ENCODE measurements around the gene KRT81. TPM values are rescaled to one million over a fixed set of nuclear protein-coding genes. Genes with fewer than 3 reads are reported as not detected.

KRT81 gene
- total RNA-seq, 1 donor from 2014 or later = 1.2 TPM

- Histone ChIP-seq H3K27ac (ENCODE audit: low read depth, low read length) (no peak overlapping the region), H3K36me3 (ENCODE audit: insufficient read depth, low read length) (no peaks in the 10 kb centered on the region), H3K4me3 (ENCODE audit: insufficient read depth, low read depth, low read length) (no peak overlapping the region), H4K20me1 (ENCODE audit: insufficient read depth, low read length) (no peaks in the 10 kb centered on the region), H2AFZ (ENCODE audit: low read depth, low read length) (no peak overlapping the region), H3K4me2 (ENCODE audit: low read length) (no peak overlapping the region), H3K4me1 (ENCODE audit: insufficient read depth, low read length) (no peaks in the 10 kb centered on the region), H3K9me3 (ENCODE audit: insufficient read depth, low read depth, low read length) (no peaks in the 10 kb centered on the region), H3K27me3 (ENCODE audit: insufficient read depth, low read length) (peaks cover 21% of the 10 kb centered on the region), H3K9ac (ENCODE audit: low read length) (no peak overlapping the region), H3K79me2 (ENCODE audit: insufficient read depth, low read length) (no peaks in the 10 kb centered on the region)
- Mint-ChIP-seq H3K27ac (ENCODE audit: unreplicated experiment) (no peak overlapping the region), H3K9me3 (ENCODE audit: unreplicated experiment) (peaks cover 1% of the 10 kb centered on the region), H3K4me1 (ENCODE audit: low read depth, unreplicated experiment) (no peaks in the 10 kb centered on the region), H3K27me3 (ENCODE audit: low read depth, unreplicated experiment) (peaks cover 57% of the 10 kb centered on the region), H3K36me3 (ENCODE audit: low read depth, unreplicated experiment) (no peaks in the 10 kb centered on the region), H3K4me3 (ENCODE audit: unreplicated experiment) (no peak overlapping the region)
- FAIRE-seq (peak; percentile 92), DNase-seq (ENCODE audit: low read depth) (peak; percentile 80)
- TF ChIP-seq CTCF (IDR thresholded peaks at IDR 0.05; ENCODE audit: insufficient read depth, low read depth, low read length) (peak; percentile 96), EZH2 (IDR thresholded peaks at IDR 0.05; ENCODE audit: insufficient read depth, low read length) (no peak)
These were observed 35.9 kb upstream of the KRT81 start for GRCh38 chr12:52327052-52327829.

DNA sequence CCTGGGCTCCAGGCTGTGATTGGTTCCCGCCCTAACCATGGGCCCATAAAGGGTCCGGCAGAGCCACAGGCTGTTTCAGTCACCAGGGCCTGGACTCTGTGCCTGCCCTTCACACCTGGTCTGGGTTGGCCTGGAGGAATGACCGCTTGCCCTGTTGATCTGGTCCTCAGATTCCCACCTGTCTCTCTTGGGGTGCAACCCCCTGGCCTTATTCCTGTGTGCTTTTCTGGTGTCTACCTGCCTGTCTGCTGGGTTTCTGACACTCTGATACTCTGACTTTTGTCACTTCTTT, 32.8 kb upstream of the KRT81 start:
- FAIRE-seq (no peak), DNase-seq (ENCODE audit: low read depth) (no peak)
- no peaks in the 10 kb centered on the region for H3K4me1 Mint-ChIP-seq (ENCODE audit: low read depth, unreplicated experiment)
- H2AFZ ChIP-seq (ENCODE audit: low read depth, low read length) = no peak overlapping the region
- H3K27ac Mint-ChIP-seq (ENCODE audit: unreplicated experiment) = no peak overlapping the region
- H3K4me1 ChIP-seq (ENCODE audit: insufficient read depth, low read length) = no peaks in the 10 kb centered on the region
- H3K27ac ChIP-seq (ENCODE audit: low read depth, low read length) = no peak overlapping the region
- TF ChIP-seq CTCF (IDR thresholded peaks at IDR 0.05; ENCODE audit: insufficient read depth, low read depth, low read length) = no peak
- TF ChIP-seq EZH2 (IDR thresholded peaks at IDR 0.05; ENCODE audit: insufficient read depth, low read length) = no peak
- no peaks in the 10 kb centered on the region for H3K79me2 ChIP-seq (ENCODE audit: insufficient read depth, low read length)
- no peak overlapping the region for H3K9ac ChIP-seq (ENCODE audit: low read length)
- H3K36me3 Mint-ChIP-seq (ENCODE audit: low read depth, unreplicated experiment) = peaks cover 2% of the 10 kb centered on the region
- H3K9me3 ChIP-seq (ENCODE audit: insufficient read depth, low read depth, low read length) = no peaks in the 10 kb centered on the region
- peaks cover 1% of the 10 kb centered on the region for H3K9me3 Mint-ChIP-seq (ENCODE audit: unreplicated experiment)
- peaks cover 59% of the 10 kb centered on the region for H3K27me3 Mint-ChIP-seq (ENCODE audit: low read depth, unreplicated experiment)
- H3K4me3 Mint-ChIP-seq (ENCODE audit: unreplicated experiment) = no peak overlapping the region
- no peaks in the 10 kb centered on the region for H4K20me1 ChIP-seq (ENCODE audit: insufficient read depth, low read length)
- H3K36me3 ChIP-seq (ENCODE audit: insufficient read depth, low read length) = no peaks in the 10 kb centered on the region
- no peak overlapping the region for H3K4me2 ChIP-seq (ENCODE audit: low read length)
- H3K27me3 ChIP-seq (ENCODE audit: insufficient read depth, low read length) = peaks cover 34% of the 10 kb centered on the region
- no peak overlapping the region for H3K4me3 ChIP-seq (ENCODE audit: insufficient read depth, low read depth, low read length)

GRCh38 chr12:52323416-52324152, 32.2 kb upstream of the KRT81 start:
- Histone ChIP-seq H3K27me3 (ENCODE audit: insufficient read depth, low read length) (peaks cover 32% of the 10 kb centered on the region), H4K20me1 (ENCODE audit: insufficient read depth, low read length) (no peaks in the 10 kb centered on the region), H3K36me3 (ENCODE audit: insufficient read depth, low read length) (no peaks in the 10 kb centered on the region), H3K4me3 (ENCODE audit: insufficient read depth, low read depth, low read length) (no peak overlapping the region), H3K4me1 (ENCODE audit: insufficient read depth, low read length) (no peaks in the 10 kb centered on the region), H3K27ac (ENCODE audit: low read depth, low read length) (no peak overlapping the region), H3K9me3 (ENCODE audit: insufficient read depth, low read depth, low read length) (no peaks in the 10 kb centered on the region), H3K79me2 (ENCODE audit: insufficient read depth, low read length) (no peaks in the 10 kb centered on the region), H3K9ac (ENCODE audit: low read length) (no peak overlapping the region), H3K4me2 (ENCODE audit: low read length) (no peak overlapping the region), H2AFZ (ENCODE audit: low read depth, low read length) (no peak overlapping the region)
- Mint-ChIP-seq H3K27ac (ENCODE audit: unreplicated experiment) (no peak overlapping the region), H3K36me3 (ENCODE audit: low read depth, unreplicated experiment) (peaks cover 2% of the 10 kb centered on the region), H3K9me3 (ENCODE audit: unreplicated experiment) (peaks cover 1% of the 10 kb centered on the region), H3K4me3 (ENCODE audit: unreplicated experiment) (no peak overlapping the region), H3K27me3 (ENCODE audit: low read depth, unreplicated experiment) (peaks cover 61% of the 10 kb centered on the region), H3K4me1 (ENCODE audit: low read depth, unreplicated experiment) (no peaks in the 10 kb centered on the region)
- DNase-seq (ENCODE audit: low read depth) (no peak), FAIRE-seq (no peak)
- TF ChIP-seq CTCF (IDR thresholded peaks at IDR 0.05; ENCODE audit: insufficient read depth, low read depth, low read length) (no peak), EZH2 (IDR thresholded peaks at IDR 0.05; ENCODE audit: insufficient read depth, low read length) (no peak)

Data from astrocyte (in vitro differentiated cells and primary cell).